Measurements from ENCODE around the gene UVRAG.
"Not testable (repeated sequence)": the region's sequence is repeated elsewhere in the genome, so short reads cannot be mapped to it uniquely, and the experiment has no call there.

The UVRAG gene

DNA sequence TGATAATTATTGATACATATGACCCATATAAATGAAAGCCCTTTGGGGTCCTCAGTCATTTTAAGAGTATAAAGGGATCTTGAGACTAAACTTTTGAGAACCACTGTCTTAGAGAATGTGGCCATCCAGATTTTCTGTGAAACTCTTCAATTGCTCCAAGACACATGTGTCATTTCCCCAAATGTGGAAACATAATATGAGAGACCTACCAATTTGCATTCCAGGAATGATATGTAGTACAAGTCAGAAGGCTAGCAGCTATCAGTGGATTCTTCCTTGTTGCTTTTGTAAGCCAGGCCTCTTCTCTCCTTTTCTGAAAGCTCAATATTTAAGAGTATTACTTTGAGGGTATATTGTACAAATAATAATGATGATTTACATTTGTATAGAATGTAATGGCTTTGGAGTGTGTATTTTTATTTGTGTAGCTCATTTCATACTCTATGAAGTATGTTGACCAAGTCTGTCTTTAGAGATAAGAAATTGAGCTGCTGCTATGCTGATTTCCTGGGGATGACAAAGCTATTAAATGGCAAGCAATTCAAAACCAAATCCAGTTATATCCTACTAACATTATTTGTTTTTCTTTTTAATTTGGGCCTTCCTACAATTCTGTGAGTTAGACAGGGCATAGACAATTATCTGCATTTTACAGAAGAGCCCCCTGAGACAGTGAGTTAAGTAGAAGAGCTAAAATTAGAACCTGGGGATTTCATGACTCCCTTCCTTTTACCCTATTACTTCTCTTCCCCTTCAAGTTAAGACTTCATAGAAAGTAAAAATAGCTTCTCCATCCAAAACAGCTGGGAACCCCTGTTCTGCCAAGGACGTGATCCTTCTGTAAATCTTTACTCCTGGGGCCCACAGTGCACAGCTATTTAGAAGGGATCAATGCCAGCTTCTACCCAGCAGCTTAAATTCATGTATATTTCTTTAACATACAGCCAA lies 259.4 kb downstream of the UVRAG start:
- Histone ChIP-seq H3K4me3 (ENCODE audit: insufficient read depth, low read length, poor library complexity, severe bottlenecking) (no peak overlapping the region), H4K20me1 (ENCODE audit: low read depth, low read length) (no peaks in the 10 kb centered on the region), H3K9me3 (ENCODE audit: insufficient read depth, low read length) (no peaks in the 10 kb centered on the region), H3F3A (ENCODE audit: insufficient read depth) (no peaks in the 10 kb centered on the region), H3K79me2 (ENCODE audit: insufficient read depth, low read length) (no peaks in the 10 kb centered on the region), H2AFZ (ENCODE audit: low read depth, low read length, severe bottlenecking) (no peak overlapping the region), H3K36me3 (ENCODE audit: low read length) (peaks cover 17% of the 10 kb centered on the region; the same call in 1 of the 2 replicates), H3K9me2 (replicated peaks; ENCODE audit: insufficient read depth, low read length) (no peaks in the 10 kb centered on the region), H3K9ac (ENCODE audit: low read length) (no peak overlapping the region), H3K27me3 (ENCODE audit: low read length) (no peaks in the 10 kb centered on the region), H3K27ac (ENCODE audit: low read depth, low read length) (no peak overlapping the region), H3K4me2 (ENCODE audit: low read depth, low read length, poor library complexity, severe bottlenecking) (no peak overlapping the region)
- TF ChIP-seq, protein P1, sequence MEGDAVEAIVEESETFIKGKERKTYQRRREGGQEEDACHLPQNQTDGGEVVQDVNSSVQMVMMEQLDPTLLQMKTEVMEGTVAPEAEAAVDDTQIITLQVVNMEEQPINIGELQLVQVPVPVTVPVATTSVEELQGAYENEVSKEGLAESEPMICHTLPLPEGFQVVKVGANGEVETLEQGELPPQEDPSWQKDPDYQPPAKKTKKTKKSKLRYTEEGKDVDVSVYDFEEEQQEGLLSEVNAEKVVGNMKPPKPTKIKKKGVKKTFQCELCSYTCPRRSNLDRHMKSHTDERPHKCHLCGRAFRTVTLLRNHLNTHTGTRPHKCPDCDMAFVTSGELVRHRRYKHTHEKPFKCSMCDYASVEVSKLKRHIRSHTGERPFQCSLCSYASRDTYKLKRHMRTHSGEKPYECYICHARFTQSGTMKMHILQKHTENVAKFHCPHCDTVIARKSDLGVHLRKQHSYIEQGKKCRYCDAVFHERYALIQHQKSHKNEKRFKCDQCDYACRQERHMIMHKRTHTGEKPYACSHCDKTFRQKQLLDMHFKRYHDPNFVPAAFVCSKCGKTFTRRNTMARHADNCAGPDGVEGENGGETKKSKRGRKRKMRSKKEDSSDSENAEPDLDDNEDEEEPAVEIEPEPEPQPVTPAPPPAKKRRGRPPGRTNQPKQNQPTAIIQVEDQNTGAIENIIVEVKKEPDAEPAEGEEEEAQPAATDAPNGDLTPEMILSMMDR (IDR thresholded peaks at IDR 0.05; ENCODE audit: insufficient read depth, low read length, poor library complexity, severe bottlenecking), result no peak
- TF ChIP-seq EZH2phosphoT487 (conservative IDR thresholded peaks at IDR 0.05; ENCODE audit: low read length), result no peak

DNA sequence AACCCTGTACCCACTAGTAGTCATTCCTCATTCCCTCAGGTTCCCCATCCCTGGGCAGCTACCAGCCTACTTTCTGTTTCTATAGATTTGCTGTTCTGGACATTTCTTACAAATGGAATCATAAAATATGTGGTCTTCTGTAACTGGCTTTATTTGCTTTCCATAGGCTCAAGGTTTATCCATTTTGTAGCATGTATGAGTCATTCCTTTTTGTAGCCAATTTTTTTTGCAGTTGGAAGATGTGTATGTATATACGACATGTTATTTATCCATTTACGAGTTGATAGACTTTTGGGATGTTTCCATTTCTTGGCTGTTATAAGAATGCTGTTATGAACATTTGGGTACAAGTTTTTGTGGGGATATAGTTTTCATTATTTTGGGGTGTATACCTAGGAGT lies 260.7 kb downstream of the UVRAG start:
- H3K4me2 ChIP-seq (ENCODE audit: low read depth, low read length, poor library complexity, severe bottlenecking), result no peak overlapping the region

DNA sequence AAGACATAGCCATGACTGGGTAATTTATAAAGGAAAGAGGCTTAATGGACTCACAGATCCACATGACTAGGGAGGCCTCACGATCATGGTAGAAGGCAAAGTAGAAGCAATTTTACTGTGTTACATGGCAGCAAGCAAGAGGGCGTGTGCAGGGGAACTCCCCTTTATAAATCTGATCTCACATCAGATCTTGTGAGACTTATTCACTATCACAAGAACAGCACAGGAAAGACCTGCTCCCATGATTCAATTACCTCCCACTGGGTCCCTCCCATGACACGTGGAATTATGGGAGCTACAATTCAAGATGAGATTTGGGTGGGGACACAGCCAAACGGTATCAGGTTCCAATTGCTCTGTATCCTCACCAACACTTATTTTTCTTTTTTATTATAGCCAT lies 261.2 kb downstream of the UVRAG start:
- H3K4me3 ChIP-seq (ENCODE audit: insufficient read depth, low read length, poor library complexity, severe bottlenecking); H3F3A ChIP-seq (ENCODE audit: insufficient read depth); H3K36me3 ChIP-seq (ENCODE audit: low read length); H3K79me2 ChIP-seq (ENCODE audit: insufficient read depth, low read length); H3K4me2 ChIP-seq (ENCODE audit: low read depth, low read length, poor library complexity, severe bottlenecking); H3K9me2 ChIP-seq (replicated peaks; ENCODE audit: insufficient read depth, low read length); H3K9ac ChIP-seq (ENCODE audit: low read length); H2AFZ ChIP-seq (ENCODE audit: low read depth, low read length, severe bottlenecking); H3K27me3 ChIP-seq (ENCODE audit: low read length); H3K9me3 ChIP-seq (ENCODE audit: insufficient read depth, low read length); H3K27ac ChIP-seq (ENCODE audit: low read depth, low read length); H4K20me1 ChIP-seq (ENCODE audit: low read depth, low read length): not testable (repeated sequence)

More for the DNA sequence above, 260.7 kb downstream of the UVRAG start:
- no peak overlapping the region for H3K4me3 ChIP-seq (ENCODE audit: insufficient read depth, low read length, poor library complexity, severe bottlenecking)
- H3K27me3 ChIP-seq (ENCODE audit: low read length), result no peaks in the 10 kb centered on the region
- H4K20me1 ChIP-seq (ENCODE audit: low read depth, low read length), result no peaks in the 10 kb centered on the region
- H3K27ac ChIP-seq (ENCODE audit: low read depth, low read length), result no peak overlapping the region
- no peaks in the 10 kb centered on the region for H3F3A ChIP-seq (ENCODE audit: insufficient read depth)
- H2AFZ ChIP-seq (ENCODE audit: low read depth, low read length, severe bottlenecking), result no peak overlapping the region
- no peaks in the 10 kb centered on the region for H3K79me2 ChIP-seq (ENCODE audit: insufficient read depth, low read length)
- no peaks in the 10 kb centered on the region for H3K9me2 ChIP-seq (replicated peaks; ENCODE audit: insufficient read depth, low read length)
- no peak overlapping the region for H3K9ac ChIP-seq (ENCODE audit: low read length)
- TF ChIP-seq, protein P1 (IDR thresholded peaks at IDR 0.05; ENCODE audit: insufficient read depth, low read length, poor library complexity, severe bottlenecking), result no peak
- peaks cover 10% of the 10 kb centered on the region; the same call in 1 of the 2 replicates for H3K36me3 ChIP-seq (ENCODE audit: low read length)
- no peaks in the 10 kb centered on the region for H3K9me3 ChIP-seq (ENCODE audit: insufficient read depth, low read length)

GRCh38 chr11:76076749-76077148 lies 261.7 kb downstream of the UVRAG start:
- H3K27me3 ChIP-seq (ENCODE audit: low read length), result no peaks in the 10 kb centered on the region
- no peaks in the 10 kb centered on the region for H3K9me3 ChIP-seq (ENCODE audit: insufficient read depth, low read length)
- H3K9ac ChIP-seq (ENCODE audit: low read length), result no peak overlapping the region
- H3K27ac ChIP-seq (ENCODE audit: low read depth, low read length), result no peak overlapping the region
- peaks cover 10% of the 10 kb centered on the region; the same call in 1 of the 2 replicates for H3K36me3 ChIP-seq (ENCODE audit: low read length)
- H3K4me3 ChIP-seq (ENCODE audit: insufficient read depth, low read length, poor library complexity, severe bottlenecking), result no peak overlapping the region
- no peak overlapping the region for H2AFZ ChIP-seq (ENCODE audit: low read depth, low read length, severe bottlenecking)
- H3F3A ChIP-seq (ENCODE audit: insufficient read depth), result no peaks in the 10 kb centered on the region
- H3K4me2 ChIP-seq (ENCODE audit: low read depth, low read length, poor library complexity, severe bottlenecking), result no peak overlapping the region
- no peak for TF ChIP-seq EZH2phosphoT487 (conservative IDR thresholded peaks at IDR 0.05; ENCODE audit: low read length)
- no peaks in the 10 kb centered on the region for H3K79me2 ChIP-seq (ENCODE audit: insufficient read depth, low read length)
- no peaks in the 10 kb centered on the region for H4K20me1 ChIP-seq (ENCODE audit: low read depth, low read length)
- no peaks in the 10 kb centered on the region for H3K9me2 ChIP-seq (replicated peaks; ENCODE audit: insufficient read depth, low read length)
